Brain microvascular endothelial cell (primary cell): ENCODE data around the gene GH2.
"Not testable (repeated sequence)": the region's sequence is repeated elsewhere in the genome, so short reads cannot be mapped to it uniquely, and the experiment has no call there.

Experiments used
- DNase-seq: peaks from one replicate; pipeline ENCODE4 v3.0.0-alpha.2; 2020
- H3K27ac ChIP-seq: fragments of 250-450 bp; sonication (Bioruptor Pico); 2 replicates; pipeline ENCODE4 v1.5.1; 2020; ENCODE audit warnings: mild to moderate bottlenecking, moderate library complexity
- H3K27me3 ChIP-seq: fragments of 250-450 bp; sonication (Bioruptor Pico); replicated peaks from 2 replicates; pipeline ENCODE4 v1.5.1; 2020; ENCODE audit warnings: mild to moderate bottlenecking
- H3K36me3 ChIP-seq: fragments of 250-450 bp; sonication (Bioruptor Pico); replicated peaks from 2 replicates; pipeline ENCODE4 v1.5.1; 2020; ENCODE audit warnings: mild to moderate bottlenecking
- H3K4me3 ChIP-seq: 2 replicates; pipeline ENCODE4 v1.5.1; 2011; ENCODE audit warnings: low read depth, mild to moderate bottlenecking, control low read depth, low read length, moderate library complexity
- CTCF ChIP-seq: IDR thresholded peaks from 2 replicates; pipeline ENCODE4 v1.5.1; 2011; ENCODE audit warnings: low read depth, mild to moderate bottlenecking, moderate library complexity, low read length, control low read depth, inconsistent platforms; ENCODE audit errors: missing control alignments
- in situ Hi-C: cut with HindIII; loops from 2 replicates; pipeline ENCODE4 v1.10.0; 2017; ENCODE audit warnings: low sequenced_read_pairs, low pct_ligation_motif_present

The GH2 gene

GRCh38 chr17:63873577-63873976, 8.2 kb downstream of the GH2 start, which contains the start of gene CSH2:
CSH2 (minus strand) TSS chr17:63873677; CDS start chr17:63873614, 63 bp downstream.
- H3K4me3 ChIP-seq, H3K27me3 ChIP-seq, in situ Hi-C loops, H3K36me3 ChIP-seq, H3K27ac ChIP-seq, DNase-seq: not testable (repeated sequence)

DNA sequence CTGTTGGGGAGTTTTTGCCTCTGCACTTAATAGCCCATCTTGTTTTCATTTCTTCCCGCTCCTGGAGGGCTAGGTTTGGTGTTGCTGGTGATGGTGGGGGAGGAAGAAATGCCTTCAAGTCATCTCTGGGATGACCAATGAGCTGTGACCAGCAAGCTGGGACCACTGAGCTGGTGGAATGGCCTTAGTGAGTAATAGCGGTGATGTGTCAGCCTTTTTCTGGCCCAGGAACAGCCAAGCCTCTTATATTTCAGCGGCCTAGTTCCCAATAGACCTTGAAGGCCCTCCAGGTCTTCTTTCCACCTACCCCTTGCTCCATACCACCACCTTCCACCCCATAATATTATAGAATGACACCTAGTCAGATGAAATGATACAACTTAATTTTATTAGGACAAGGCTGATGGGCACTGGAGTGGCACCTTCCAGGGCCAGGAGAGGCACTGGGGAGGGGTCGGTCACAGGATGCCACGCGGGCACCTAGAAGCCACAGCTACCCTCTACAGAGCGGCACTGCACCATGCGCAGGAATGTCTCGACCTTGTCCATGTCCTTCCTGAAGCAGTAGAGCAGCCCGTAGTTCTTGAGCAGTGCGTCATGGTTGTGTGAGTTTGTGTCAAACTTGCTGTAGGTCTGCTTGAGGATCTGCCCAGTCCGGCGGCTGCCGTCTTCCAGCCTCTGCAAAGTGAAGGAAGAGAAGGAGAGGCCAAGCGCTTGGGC, 9.9 kb downstream of the GH2 start:
- H3K27me3 ChIP-seq, H3K36me3 ChIP-seq, DNase-seq, H3K27ac ChIP-seq, H3K4me3 ChIP-seq, in situ Hi-C loops: not testable (repeated sequence)

DNA sequence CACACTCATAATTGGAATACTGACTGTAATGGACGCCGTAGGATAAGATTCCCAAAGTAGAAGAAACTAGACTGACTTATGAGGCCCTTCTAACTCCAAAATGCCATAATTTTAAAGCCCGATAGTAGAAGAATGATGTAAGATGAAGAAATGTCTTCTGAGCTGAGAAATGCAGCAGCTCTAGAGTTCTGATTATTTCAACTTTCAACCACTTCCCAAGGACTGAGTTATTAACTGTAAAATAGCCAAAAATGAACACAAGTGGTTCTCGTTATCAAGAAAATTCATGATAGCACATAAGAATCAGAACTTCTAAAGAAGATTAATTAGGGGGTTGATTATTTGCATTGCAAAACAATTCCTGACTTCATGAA, 11.5 kb downstream of the GH2 start:
- in situ Hi-C loops, H3K4me3 ChIP-seq, H3K27ac ChIP-seq, H3K27me3 ChIP-seq, DNase-seq, H3K36me3 ChIP-seq: not testable (repeated sequence)

DNA sequence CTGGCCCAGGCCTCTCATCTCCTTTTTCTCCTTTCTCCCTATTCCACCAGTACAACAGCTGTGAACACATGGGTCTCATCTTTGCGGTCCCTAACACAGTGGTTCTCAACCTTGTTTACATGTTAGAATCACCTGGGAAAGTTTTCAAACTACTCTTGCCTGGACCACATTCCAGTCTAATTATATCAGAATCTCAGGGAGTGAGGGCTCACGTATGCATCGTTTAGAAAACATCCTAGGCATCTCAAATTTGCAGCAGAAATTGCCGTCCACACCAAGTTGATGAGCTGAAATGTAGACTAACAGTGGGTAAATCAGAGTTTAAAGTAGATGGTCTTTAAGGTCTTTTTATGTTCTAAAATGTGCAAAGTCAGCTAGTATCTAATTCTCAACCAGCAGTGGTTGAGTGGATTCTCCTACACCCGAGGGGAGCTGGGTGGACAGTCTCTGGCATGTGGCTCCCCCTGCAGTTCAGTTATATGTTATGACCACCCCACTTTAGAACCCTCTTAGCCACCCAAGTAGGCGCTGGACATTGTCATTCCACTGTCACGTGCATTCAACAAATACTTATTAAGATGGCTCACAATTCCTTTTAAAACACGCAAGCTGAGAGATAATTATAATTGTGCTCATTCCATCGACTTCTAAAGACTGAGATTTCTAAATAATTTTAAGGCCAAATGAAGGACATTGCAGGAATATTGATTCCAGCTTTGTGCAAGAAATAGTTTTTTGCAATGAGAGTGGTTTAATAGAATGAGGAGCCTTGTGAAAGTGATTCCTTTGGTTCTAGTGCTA, 12.1 kb downstream of the GH2 start:
- in situ Hi-C loops, H3K27me3 ChIP-seq, H3K27ac ChIP-seq, H3K36me3 ChIP-seq, H3K4me3 ChIP-seq, DNase-seq: not testable (repeated sequence)
- TF ChIP-seq CTCF = peak; percentile 38

GRCh38 chr17:63866625-63867024, 15.1 kb downstream of the GH2 start:
- DNase-seq, H3K36me3 ChIP-seq, H3K27ac ChIP-seq, in situ Hi-C loops, H3K27me3 ChIP-seq, H3K4me3 ChIP-seq: not testable (repeated sequence)
- TF ChIP-seq CTCF = peak; percentile 38

- no peak for TF ChIP-seq CTCF
- H3K36me3 ChIP-seq = no peaks in the 10 kb centered on the region
- in situ Hi-C loops = no loop called here
- H3K27ac ChIP-seq = no peak overlapping the region
- H3K4me3 ChIP-seq = no peak overlapping the region
- H3K27me3 ChIP-seq = no peaks in the 10 kb centered on the region
- DNase-seq = no peak
These were observed 22.5 kb downstream of the GH2 start for GRCh38 chr17:63859257-63859656.

GRCh38 chr17:63856425-63856824, 25.3 kb downstream of the GH2 start:
- H3K36me3 ChIP-seq, H3K4me3 ChIP-seq, in situ Hi-C loops, DNase-seq, H3K27me3 ChIP-seq, H3K27ac ChIP-seq: not testable (repeated sequence)
